Endothelial cell of umbilical vein (primary cell): ENCODE data around the gene WDR7. TPM values are rescaled to one million over a fixed set of nuclear protein-coding genes. Genes with fewer than 3 reads are reported as not detected.

ENCODE experiments used
- BruUV-seq: library from RNA; stranded (reverse); fragments of 400-500 nt; replicated peaks from 2 replicates; lab custom pipeline; 2021; lab: Mats Ljungman, UMichigan
- CTCF ChIA-PET: fragments of 300-600, 350-600 bp; sonication (Branson Sonifier 250); formaldehyde crosslinking; loops from one replicate; lab custom pipeline; 2021; ENCODE audit warnings: antibody characterized with exemption, inconsistent platforms; lab: Charles Lee
- POLR2A ChIA-PET: fragments of 300-600, 350-600 bp; sonication (Branson Sonifier 250); formaldehyde crosslinking; loops from one replicate; lab custom pipeline; 2021; ENCODE audit warnings: antibody characterized with exemption, inconsistent platforms; lab: Charles Lee
- DNase-seq: peaks from one replicate; pipeline ENCODE4 v3.0.0-alpha.2; 2011; ENCODE audit warnings: low read depth, low spot score
- FAIRE-seq: peaks from 2 replicates; lab custom pipeline; 2011; peaks lifted over from hg19 to GRCh38; lab: Jason Lieb, UNC
- H2AFZ ChIP-seq: 2 replicates; pipeline ENCODE4 v1.6.0; 2012; ENCODE audit warnings: low read depth, low read length, control low read depth, inconsistent platforms
- H3K27ac ChIP-seq: 2 replicates; pipeline ENCODE4 v1.5.1; 2011; ENCODE audit warnings: low read depth, mild to moderate bottlenecking, control low read depth, low read length, moderate library complexity; ENCODE audit not compliant: insufficient read depth
- H3K27me3 ChIP-seq, 2 experiments: 2 replicates each; pipeline versions ENCODE4 v1.6.0 to v1.6.1; 2011; ENCODE audit warnings: low read length in 2 of 2, mixed read lengths in 1 of 2; ENCODE audit not compliant: control insufficient read depth in 2 of 2, insufficient read depth in 2 of 2
- H3K36me3 ChIP-seq, 2 experiments: 2 replicates in 1 of 2; 3 replicates in 1 of 2; pipeline ENCODE4 v1.5.1; 2011; ENCODE audit warnings: low read length in 2 of 2, mild to moderate bottlenecking in 1 of 2, moderate library complexity in 1 of 2; ENCODE audit not compliant: control insufficient read depth in 2 of 2, insufficient read depth in 2 of 2; ENCODE audit errors: extremely low read depth in 1 of 2
- H3K4me1 ChIP-seq: 3 replicates; pipeline ENCODE4 v1.5.1; 2011; ENCODE audit warnings: mild to moderate bottlenecking, low read length; ENCODE audit not compliant: control insufficient read depth, insufficient read depth; ENCODE audit errors: extremely low read depth
- H3K4me2 ChIP-seq: 2 replicates; pipeline ENCODE4 v1.6.1; 2011; ENCODE audit warnings: low read length, control low read depth, mixed read lengths; ENCODE audit not compliant: insufficient read depth
- H3K4me3 ChIP-seq, 3 experiments: fragments of 200-600 bp in 1 of 3; sonication (generic), shearing (Covaris generic) in 1 of 3; replicated peaks in 1 of 3; 2 replicates each; pipeline ENCODE4 v1.5.1; 2011 to 2016; ENCODE audit warnings: control low read depth in 3 of 3, low read length in 3 of 3, mild to moderate bottlenecking in 2 of 3, inconsistent platforms in 1 of 3, low read depth in 1 of 3, moderate library complexity in 1 of 3; ENCODE audit not compliant: insufficient read depth in 1 of 3
- H3K79me2 ChIP-seq: 2 replicates; pipeline ENCODE4 v1.6.0; 2012; ENCODE audit warnings: low read length, inconsistent platforms; ENCODE audit not compliant: control insufficient read depth, insufficient read depth
- H3K9ac ChIP-seq: replicated peaks from 2 replicates; pipeline ENCODE3; 2011; ENCODE audit warnings: low read length, control low read depth; ENCODE audit not compliant: insufficient read depth; ENCODE audit errors: extremely low read depth
- H3K9me1 ChIP-seq: replicated peaks from 3 replicates; pipeline ENCODE4 v1.6.0; 2011; ENCODE audit warnings: mild to moderate bottlenecking, low read length; ENCODE audit not compliant: control insufficient read depth, insufficient read depth; ENCODE audit errors: extremely low read depth
- H3K9me3 ChIP-seq: replicated peaks from 2 replicates; pipeline ENCODE4 v1.5.1; 2012; ENCODE audit warnings: low read length, inconsistent platforms; ENCODE audit not compliant: control insufficient read depth, insufficient read depth
- H4K20me1 ChIP-seq: replicated peaks from 2 replicates; pipeline ENCODE3; 2011; ENCODE audit warnings: mild to moderate bottlenecking, low read length; ENCODE audit not compliant: control insufficient read depth, insufficient read depth; ENCODE audit errors: extremely low read depth
- EZH2 ChIP-seq: IDR thresholded peaks from 2 replicates; pipeline ENCODE4 v1.6.1; 2012; ENCODE audit warnings: borderline replicate concordance, low read depth, mild to moderate bottlenecking, moderate library complexity, low read length, inconsistent platforms; ENCODE audit not compliant: severe bottlenecking
- FOS ChIP-seq: IDR thresholded peaks from 2 replicates; pipeline ENCODE4 v1.6.1; 2011; ENCODE audit warnings: mild to moderate bottlenecking, low read length, moderate library complexity, borderline replicate concordance; ENCODE audit not compliant: insufficient read depth
- GATA2 ChIP-seq: IDR thresholded peaks from 2 replicates; pipeline ENCODE4 v1.7.0; 2011; ENCODE audit warnings: low read depth, mild to moderate bottlenecking, moderate library complexity, mixed read lengths, low read length; ENCODE audit not compliant: insufficient read length, insufficient read depth
- JUN ChIP-seq: IDR thresholded peaks from 2 replicates; pipeline ENCODE4 v1.6.1; 2011; ENCODE audit warnings: borderline replicate concordance, low read depth; ENCODE audit not compliant: insufficient read length, insufficient read depth
- MYC ChIP-seq: IDR thresholded peaks from one replicate; pipeline ENCODE4 v1.6.1; 2011; ENCODE audit warnings: mild to moderate bottlenecking, low read depth, low read length
- POLR2A ChIP-seq: IDR thresholded peaks from 2 replicates; pipeline ENCODE4 v1.6.1; 2012; ENCODE audit warnings: low read depth, mild to moderate bottlenecking, control low read depth, low read length
- POLR2AphosphoS5 ChIP-seq: IDR thresholded peaks from 2 replicates; pipeline ENCODE4 v1.6.1; 2012; ENCODE audit warnings: low read depth, mild to moderate bottlenecking, control low read depth, low read length, moderate library complexity; ENCODE audit not compliant: insufficient read depth
- dilution Hi-C: fragments of 300-500 bp; cut with MboI; formaldehyde crosslinking; loops from one replicate; pipeline ENCODE4 v1.15.0; 2019; ENCODE audit warnings: low sequenced_read_pairs; ENCODE audit not compliant: extremely low pct_ligation_motif_present
- intact Hi-C: fragments of 100-400 bp; cut with micrococcal nuclease; formaldehyde crosslinking; loops from one replicate; pipeline ENCODE4 v1.10.0; 2022
- polyA plus RNA-seq, 4 experiments: library from polyadenylated mRNA; depleted of rRNA in 3 of 4; stranded (reverse) in 3 of 4; unstranded in 1 of 4; fragments of >200 nt; gene quantifications; 2 replicates each; pipeline versions ENCODE4 v1.2.1 to v1.2.3, GENCODE V29; 2011 to 2012; ENCODE audit warnings: missing spikeins in 1 of 4
- total RNA-seq: library from RNA; stranded (reverse); gene quantifications from 2 replicates; pipeline ENCODE4 v1.2.3, GENCODE V29; 2021
- TF ChIP-seq, protein P1 (sequence below), 2 donors: IDR thresholded peaks; 1 replicate in 1 of 2; 2 replicates in 1 of 2; pipeline ENCODE4 v1.5.1; 2011; ENCODE audit warnings: low read length in 2 of 2, mild to moderate bottlenecking in 2 of 2, moderate library complexity in 2 of 2, control low read depth in 1 of 2, inconsistent platforms in 1 of 2, low read depth in 1 of 2; ENCODE audit not compliant: insufficient read depth in 1 of 2; ENCODE audit errors: extremely low read depth in 1 of 2
- TF ChIP-seq, protein P2 (sequence below): IDR thresholded peaks from 2 replicates; pipeline ENCODE4 v1.6.1; 2011; ENCODE audit not compliant: insufficient read depth, insufficient read length

The WDR7 gene
- total and polyA plus RNA-seq, 2 donors (not counting 3 experiments of a cell fraction or from before 2014, with no cell fraction given), result 5.9 to 19.0 TPM

DNA sequence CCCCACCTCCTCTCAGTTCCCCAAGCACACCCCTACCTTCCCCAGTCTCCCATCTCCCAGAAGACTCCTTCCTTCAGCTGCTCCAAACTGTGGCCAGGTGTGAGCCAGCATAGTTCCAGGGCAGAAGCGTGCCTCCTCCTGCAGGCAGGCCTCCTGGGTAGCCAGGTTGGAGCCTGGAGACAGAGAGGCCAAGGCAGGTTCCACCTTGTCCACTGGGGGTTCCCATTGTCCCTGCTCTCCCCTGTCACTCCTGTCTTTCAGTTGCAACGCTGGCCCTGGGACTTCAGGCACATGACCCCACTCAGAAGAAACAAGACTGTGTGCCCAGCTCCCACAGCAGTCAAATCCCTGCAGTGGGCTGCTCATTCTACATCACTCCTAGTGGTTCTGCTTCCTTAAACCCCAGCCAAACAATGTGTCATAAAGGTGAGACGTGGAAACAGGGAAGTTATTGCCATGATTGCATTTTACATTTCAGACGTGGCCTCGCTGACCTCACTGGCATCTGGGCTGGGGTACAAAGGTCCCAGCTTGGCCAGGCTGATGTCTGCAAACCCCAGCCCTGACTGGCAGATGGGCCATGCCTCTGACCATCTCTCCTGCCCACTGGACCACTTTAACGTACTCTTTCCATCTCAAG, 399.3 kb downstream of the WDR7 start:
- H3K27ac ChIP-seq, result no peak overlapping the region
- FAIRE-seq (no peak), DNase-seq (no peak)
- no peak overlapping the region for H3K4me2 ChIP-seq
- no TSS peak for BruUV-seq
- no peaks in the 10 kb centered on the region for H3K27me3 ChIP-seq
- H3K9ac ChIP-seq, result no peak overlapping the region
- no peak for TF ChIP-seq POLR2AphosphoS5
- TF ChIP-seq EZH2, result no peak
- no peak for TF ChIP-seq JUN
- TF ChIP-seq, protein P1, sequence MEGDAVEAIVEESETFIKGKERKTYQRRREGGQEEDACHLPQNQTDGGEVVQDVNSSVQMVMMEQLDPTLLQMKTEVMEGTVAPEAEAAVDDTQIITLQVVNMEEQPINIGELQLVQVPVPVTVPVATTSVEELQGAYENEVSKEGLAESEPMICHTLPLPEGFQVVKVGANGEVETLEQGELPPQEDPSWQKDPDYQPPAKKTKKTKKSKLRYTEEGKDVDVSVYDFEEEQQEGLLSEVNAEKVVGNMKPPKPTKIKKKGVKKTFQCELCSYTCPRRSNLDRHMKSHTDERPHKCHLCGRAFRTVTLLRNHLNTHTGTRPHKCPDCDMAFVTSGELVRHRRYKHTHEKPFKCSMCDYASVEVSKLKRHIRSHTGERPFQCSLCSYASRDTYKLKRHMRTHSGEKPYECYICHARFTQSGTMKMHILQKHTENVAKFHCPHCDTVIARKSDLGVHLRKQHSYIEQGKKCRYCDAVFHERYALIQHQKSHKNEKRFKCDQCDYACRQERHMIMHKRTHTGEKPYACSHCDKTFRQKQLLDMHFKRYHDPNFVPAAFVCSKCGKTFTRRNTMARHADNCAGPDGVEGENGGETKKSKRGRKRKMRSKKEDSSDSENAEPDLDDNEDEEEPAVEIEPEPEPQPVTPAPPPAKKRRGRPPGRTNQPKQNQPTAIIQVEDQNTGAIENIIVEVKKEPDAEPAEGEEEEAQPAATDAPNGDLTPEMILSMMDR (IDR thresholded peaks at IDR 0.05; ENCODE audit: extremely low read depth in 1 of 2, insufficient read depth in 1 of 2, low read depth in 1 of 2, low read length in 2 of 2), result no peak
- TF ChIP-seq FOS, result no peak
- TF ChIP-seq, protein P2, sequence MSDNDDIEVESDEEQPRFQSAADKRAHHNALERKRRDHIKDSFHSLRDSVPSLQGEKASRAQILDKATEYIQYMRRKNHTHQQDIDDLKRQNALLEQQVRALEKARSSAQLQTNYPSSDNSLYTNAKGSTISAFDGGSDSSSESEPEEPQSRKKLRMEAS, result no peak
- TF ChIP-seq GATA2, result no peak
- no peak for TF ChIP-seq POLR2A
- no peak for TF ChIP-seq MYC
- dilution Hi-C loops, result no loop called here
- H3K9me3 ChIP-seq, result no peaks in the 10 kb centered on the region
- no peaks in the 10 kb centered on the region for H3K79me2 ChIP-seq
- no peaks in the 10 kb centered on the region for H4K20me1 ChIP-seq
- H3K9me1 ChIP-seq, result no peaks in the 10 kb centered on the region
- no peak overlapping the region for H3K4me3 ChIP-seq
- CTCF ChIA-PET, result no interaction called here
- no peaks in the 10 kb centered on the region for H3K36me3 ChIP-seq
- no peak overlapping the region for H2AFZ ChIP-seq
- intact Hi-C loops, result no loop called here
- H3K4me1 ChIP-seq, result no peaks in the 10 kb centered on the region
- POLR2A ChIA-PET, result no interaction called here
